Mesendoderm (in vitro differentiated cells): ENCODE measurements around the gene VASN.
"Not testable (repeated sequence)": the region's sequence is repeated elsewhere in the genome, so short reads cannot be mapped to it uniquely, and the experiment has no call there.

ENCODE experiments used
- DNase-seq: peaks from one replicate; pipeline ENCODE4 v3.0.0; 2013
- H2AK5ac ChIP-seq: 2 replicates; pipeline ENCODE4 v1.6.1; 2013; ENCODE audit warnings: low read length, inconsistent platforms
- H2BK120ac ChIP-seq: 2 replicates; pipeline ENCODE4 v1.6.1; 2013; ENCODE audit warnings: low read depth, mild to moderate bottlenecking, low read length, moderate library complexity, mixed read lengths
- H2BK15ac ChIP-seq: replicated peaks from 2 replicates; pipeline ENCODE4 v1.6.1; 2013; ENCODE audit warnings: low read depth, mild to moderate bottlenecking, moderate library complexity
- H2BK5ac ChIP-seq: 2 replicates; pipeline ENCODE4 v1.6.1; 2013; ENCODE audit warnings: low read length, inconsistent platforms
- H3K18ac ChIP-seq: 2 replicates; pipeline ENCODE4 v1.6.1; 2013; ENCODE audit warnings: mild to moderate bottlenecking, low read length, mixed read lengths
- H3K23ac ChIP-seq: one replicate; pipeline ENCODE4 v1.6.1; 2013; ENCODE audit warnings: low read length
- H3K27ac ChIP-seq: 2 replicates; pipeline ENCODE4 v1.5.1; 2013; ENCODE audit warnings: low read depth, mild to moderate bottlenecking, inconsistent platforms, low read length, moderate library complexity
- H3K27me3 ChIP-seq: 2 replicates; pipeline ENCODE4 v1.6.1; 2013; ENCODE audit warnings: low read length, control low read depth, mild to moderate bottlenecking, inconsistent platforms; ENCODE audit not compliant: insufficient read depth, poor library complexity
- H3K36me3 ChIP-seq: 2 replicates; pipeline ENCODE4 v1.6.1; 2013; ENCODE audit warnings: low read length, inconsistent platforms; ENCODE audit not compliant: control insufficient read depth, insufficient read depth
- H3K4ac ChIP-seq: one replicate; pipeline ENCODE4 v1.6.1; 2013; ENCODE audit warnings: low read depth, mild to moderate bottlenecking, low read length, moderate library complexity
- H3K4me1 ChIP-seq: 2 replicates; pipeline ENCODE4 v1.6.1; 2013; ENCODE audit warnings: low read depth, low read length, inconsistent platforms; ENCODE audit not compliant: control insufficient read depth
- H3K4me2 ChIP-seq: 2 replicates; pipeline ENCODE4 v1.6.1; 2013; ENCODE audit warnings: low read length
- H3K4me3 ChIP-seq: 2 replicates; pipeline ENCODE4 v1.5.1; 2013; ENCODE audit warnings: mild to moderate bottlenecking, low read length
- H3K56ac ChIP-seq: one replicate; pipeline ENCODE4 v1.6.1; 2013; ENCODE audit warnings: low read length
- H3K79me1 ChIP-seq: 2 replicates; pipeline ENCODE4 v1.6.1; 2013; ENCODE audit warnings: low read length, inconsistent platforms
- H3K79me2 ChIP-seq: 2 replicates; pipeline ENCODE4 v1.6.1; 2013; ENCODE audit warnings: mild to moderate bottlenecking, low read length; ENCODE audit not compliant: control insufficient read depth, insufficient read depth
- H3K9ac ChIP-seq: 2 replicates; pipeline ENCODE4 v1.6.1; 2013; ENCODE audit warnings: low read length, inconsistent platforms
- H4K5ac ChIP-seq: one replicate; pipeline ENCODE4 v1.6.1; 2013; ENCODE audit warnings: low read length
- H4K8ac ChIP-seq: one replicate; pipeline ENCODE4 v1.6.1; 2013; ENCODE audit warnings: low read depth, mild to moderate bottlenecking, control low read depth, low read length, moderate library complexity
- WGBS: extraction: QIAGEN DNeasy Blood & Tissue Kit; methylation state at CpG from one replicate; pipeline ENCODE4 v1.1.7; 2013; ENCODE audit warnings: low lambda C conversion rate, missing lambda C conversion rate; ENCODE audit not compliant: insufficient coverage; ENCODE audit errors: extremely low coverage; 5-methylcytosine and 5-hydroxymethylcytosine counted together

Gene VASN

DNA sequence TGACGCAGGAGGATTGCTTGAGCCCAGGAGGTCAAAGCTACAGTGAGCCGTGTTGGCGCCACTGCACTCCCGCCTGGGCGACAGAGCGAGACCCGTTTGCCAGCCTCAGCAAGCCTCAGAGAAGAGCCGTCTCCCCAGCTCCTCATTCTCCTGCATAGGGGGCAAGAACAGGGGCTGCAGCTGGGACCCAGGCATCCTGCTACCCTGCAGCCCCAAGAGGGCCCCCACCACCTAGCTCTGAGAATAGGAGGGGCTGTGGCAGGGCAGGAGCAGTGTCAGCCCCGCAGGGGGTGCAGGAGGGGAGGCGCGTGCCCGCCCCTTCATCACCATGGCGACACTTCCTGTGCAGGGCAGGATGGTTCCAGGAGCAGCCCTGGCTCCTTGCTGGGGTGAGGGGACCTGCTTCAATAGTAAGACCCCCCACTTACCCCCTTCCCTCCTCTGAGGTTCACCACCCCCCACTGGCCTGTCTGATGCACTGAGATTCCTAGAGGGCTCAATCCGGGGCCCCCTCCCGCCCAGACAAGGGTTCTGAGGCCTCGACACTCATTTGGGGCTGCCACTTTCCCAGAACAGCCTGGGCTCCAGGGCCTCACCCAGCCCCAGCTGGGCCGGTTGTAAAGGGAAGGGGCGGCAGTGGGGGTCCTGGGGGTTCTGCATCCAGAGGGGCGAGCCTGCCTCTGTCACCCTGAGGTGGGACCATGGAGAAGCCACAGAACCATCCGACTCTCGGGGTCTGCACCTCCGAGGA lies 20.2 kb downstream of the VASN start:
- peak overlapping the region; percentile 75 for H3K27ac ChIP-seq
- H3K4ac ChIP-seq = peak overlapping the region; percentile 88
- no peaks in the 10 kb centered on the region for H3K79me2 ChIP-seq
- H3K23ac ChIP-seq = no peak overlapping the region
- H3K56ac ChIP-seq = peak overlapping the region; percentile 81
- H2BK120ac ChIP-seq = peak overlapping the region; percentile 30
- H4K8ac ChIP-seq = no peak overlapping the region
- DNase-seq = peak; percentile 77
- peak overlapping the region; percentile 93 for H2BK5ac ChIP-seq
- H3K27me3 ChIP-seq = no peaks in the 10 kb centered on the region
- no peak overlapping the region for H3K4me2 ChIP-seq
- H3K18ac ChIP-seq = peak overlapping the region; percentile 63
- no CpG with 5 or more reads among the region's 22 CpGs for WGBS
- no peak overlapping the region for H2BK15ac ChIP-seq
- H3K79me1 ChIP-seq = no peaks in the 10 kb centered on the region
- no peak overlapping the region for H3K4me3 ChIP-seq
- no peaks in the 10 kb centered on the region for H3K36me3 ChIP-seq
- H3K4me1 ChIP-seq = peaks cover 16% of the 10 kb centered on the region
- no peak overlapping the region for H2AK5ac ChIP-seq
- H3K9ac ChIP-seq = peak overlapping the region; percentile 58
- peak overlapping the region; percentile 71 for H4K5ac ChIP-seq

DNA sequence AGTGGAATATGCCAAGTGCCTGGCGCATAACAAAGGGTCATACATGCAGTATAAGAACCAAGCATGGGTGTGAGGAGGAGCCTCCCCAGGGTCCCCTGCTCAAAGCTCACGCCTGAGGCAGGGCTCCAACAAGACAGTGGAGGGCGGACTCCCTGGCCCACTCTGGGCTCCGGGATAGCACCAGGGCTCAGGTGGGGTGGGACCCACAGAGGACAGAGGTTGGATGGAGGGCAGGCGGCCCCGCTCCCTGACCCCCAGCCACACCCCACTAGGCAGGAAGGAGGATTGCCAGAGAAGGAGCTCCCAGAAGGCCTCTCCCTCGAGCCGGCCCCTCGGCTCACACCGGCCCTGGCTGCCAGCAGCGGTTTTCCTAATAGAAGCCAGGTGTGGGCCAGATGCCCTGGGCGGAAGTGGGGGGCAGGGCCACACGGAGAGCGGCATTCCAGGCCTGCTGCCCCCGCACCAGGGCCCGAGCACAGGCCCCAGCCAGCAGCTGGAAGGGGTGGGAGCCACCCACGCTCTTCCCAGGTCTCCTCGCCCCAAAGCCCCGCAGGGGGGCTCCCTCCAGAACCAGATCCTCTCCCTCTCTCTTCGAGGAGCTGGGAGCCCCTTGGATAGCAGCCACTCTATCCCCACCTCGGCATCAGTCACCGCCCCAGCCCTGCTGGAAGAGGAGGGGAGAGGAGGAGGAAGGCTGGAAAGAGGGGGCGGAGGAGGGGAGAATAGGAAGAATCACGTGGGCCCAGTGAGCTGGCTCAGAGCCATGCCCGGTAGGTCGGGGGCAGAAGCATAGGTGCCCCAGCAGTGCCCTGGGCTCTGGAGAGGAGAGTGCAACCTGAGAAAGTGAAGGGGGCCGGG lies 21.0 kb downstream of the VASN start:
- H4K5ac ChIP-seq = peak overlapping the region; percentile 71
- H3K23ac ChIP-seq = no peak overlapping the region
- H3K79me1 ChIP-seq = no peaks in the 10 kb centered on the region
- no peak overlapping the region for H2AK5ac ChIP-seq
- peak; percentile 92 for DNase-seq
- peak overlapping the region; percentile 30 for H2BK120ac ChIP-seq
- no peaks in the 10 kb centered on the region for H3K79me2 ChIP-seq
- no peaks in the 10 kb centered on the region for H3K27me3 ChIP-seq
- peaks cover 16% of the 10 kb centered on the region for H3K4me1 ChIP-seq
- H3K56ac ChIP-seq = peak overlapping the region; percentile 81
- no CpG with 5 or more reads among the region's 27 CpGs for WGBS
- H2BK15ac ChIP-seq = no peak overlapping the region
- H3K4ac ChIP-seq = peak overlapping the region; percentile 88
- no peak overlapping the region for H3K4me3 ChIP-seq
- H3K4me2 ChIP-seq = no peak overlapping the region
- H3K36me3 ChIP-seq = no peaks in the 10 kb centered on the region
- peak overlapping the region; percentile 58 for H3K9ac ChIP-seq
- peak overlapping the region; percentile 63 for H3K18ac ChIP-seq
- peak overlapping the region; percentile 93 for H2BK5ac ChIP-seq
- H3K27ac ChIP-seq = peak overlapping the region; percentile 75
- no peak overlapping the region for H4K8ac ChIP-seq

DNA sequence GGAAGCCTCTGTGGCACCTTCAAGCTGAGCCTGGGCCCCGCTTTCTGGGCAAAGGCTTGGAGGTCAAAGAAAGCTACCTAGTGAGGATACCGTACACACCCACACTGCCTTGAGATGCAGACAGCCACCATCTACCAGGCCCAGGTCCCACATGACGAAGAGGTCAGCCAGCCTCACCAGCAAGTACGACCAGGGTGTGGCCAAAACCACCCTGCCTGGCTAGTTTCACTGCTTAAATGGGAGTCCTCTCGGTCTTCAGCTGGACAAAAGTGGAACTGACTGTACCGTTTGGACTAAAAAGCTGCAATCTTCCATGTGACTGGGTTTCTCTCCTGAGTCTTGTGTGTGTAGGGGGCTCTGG lies 21.6 kb downstream of the VASN start:
- peak overlapping the region; percentile 81 for H3K56ac ChIP-seq
- H2BK5ac ChIP-seq = peak overlapping the region; percentile 77
- no peak overlapping the region for H3K4me3 ChIP-seq
- H3K4ac ChIP-seq = no peak overlapping the region
- peak overlapping the region; percentile 20 for H2AK5ac ChIP-seq
- WGBS = no CpG with 5 or more reads among the region's 6 CpGs
- H3K27ac ChIP-seq = peak overlapping the region; percentile 75
- H3K9ac ChIP-seq = peak overlapping the region; percentile 28
- H2BK120ac ChIP-seq = no peak overlapping the region
- H3K4me1 ChIP-seq = peaks cover 16% of the 10 kb centered on the region
- no peaks in the 10 kb centered on the region for H3K36me3 ChIP-seq
- no peaks in the 10 kb centered on the region for H3K79me2 ChIP-seq
- H3K79me1 ChIP-seq = no peaks in the 10 kb centered on the region
- no peaks in the 10 kb centered on the region for H3K27me3 ChIP-seq
- H2BK15ac ChIP-seq = no peak overlapping the region
- no peak overlapping the region for H4K8ac ChIP-seq
- H3K18ac ChIP-seq = peak overlapping the region; percentile 63
- no peak overlapping the region for H3K4me2 ChIP-seq
- H4K5ac ChIP-seq = peak overlapping the region; percentile 24
- no peak for DNase-seq
- H3K23ac ChIP-seq = no peak overlapping the region

DNA sequence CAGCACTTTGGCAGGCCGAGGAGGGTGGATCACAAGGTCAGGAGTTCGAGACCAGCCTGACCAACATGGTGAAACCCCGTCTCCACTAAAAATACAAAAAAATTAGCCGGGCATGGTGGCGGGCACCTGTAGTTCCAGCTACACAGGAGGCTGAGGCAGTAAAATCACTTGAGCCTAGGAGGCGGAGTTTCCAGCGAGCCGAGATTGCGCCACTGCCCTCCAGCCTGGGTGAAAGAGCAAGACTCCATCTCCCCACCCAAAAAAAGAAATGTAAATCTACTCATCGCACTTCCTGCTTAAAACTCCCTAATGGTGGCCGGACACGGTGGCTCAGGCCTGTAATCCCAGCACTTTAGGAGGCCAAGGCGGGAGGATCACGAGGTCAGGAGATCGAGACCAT lies 22.2 kb downstream of the VASN start:
- H3K79me1 ChIP-seq, H3K4ac ChIP-seq, DNase-seq, H3K4me2 ChIP-seq, H3K9ac ChIP-seq, H3K36me3 ChIP-seq, H3K23ac ChIP-seq, H3K18ac ChIP-seq, H4K8ac ChIP-seq, H2AK5ac ChIP-seq, H2BK5ac ChIP-seq, H2BK15ac ChIP-seq, H3K4me3 ChIP-seq, H4K5ac ChIP-seq, H3K27ac ChIP-seq, H3K27me3 ChIP-seq, H3K79me2 ChIP-seq, H3K56ac ChIP-seq, H2BK120ac ChIP-seq: not testable (repeated sequence)
- no CpG with 5 or more reads among the region's 15 CpGs for WGBS
- peaks cover 12% of the 10 kb centered on the region for H3K4me1 ChIP-seq

DNA sequence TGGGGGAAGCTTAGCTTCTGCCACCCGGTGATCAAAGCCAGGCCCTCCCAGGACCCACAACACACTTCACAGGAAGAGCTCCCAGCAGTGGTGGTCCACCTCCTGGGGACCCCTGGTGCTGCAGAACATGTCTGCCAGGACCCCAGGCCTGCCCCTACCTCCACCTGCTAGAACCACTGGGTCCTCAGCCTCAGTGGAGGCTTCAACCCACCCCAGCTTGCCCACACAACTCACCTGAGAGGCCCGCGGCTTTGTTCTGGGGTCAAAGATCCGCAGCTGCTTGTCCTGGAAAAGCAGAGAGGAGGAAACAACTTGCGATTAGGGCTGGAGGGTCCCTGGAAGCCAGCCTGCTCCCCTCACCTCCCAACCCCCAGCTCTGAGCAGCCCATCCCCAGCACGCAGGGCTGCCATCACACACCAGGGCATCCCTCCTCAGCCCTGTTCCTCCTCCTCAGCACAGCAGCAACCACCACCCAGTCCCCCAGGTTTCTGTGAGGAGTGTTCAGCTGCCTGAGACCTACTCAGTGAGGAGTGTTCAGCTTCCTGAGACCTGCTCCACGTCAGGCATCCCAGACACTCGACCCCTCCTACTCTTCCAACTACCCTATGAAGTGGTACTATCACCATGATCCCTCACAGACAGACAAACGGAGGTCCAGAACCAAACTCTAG lies 23.5 kb downstream of the VASN start:
- Histone ChIP-seq H2BK120ac (no peak overlapping the region), H3K23ac (no peak overlapping the region), H3K4me1 (peaks cover 11% of the 10 kb centered on the region), H4K5ac (no peak overlapping the region), H3K56ac (no peak overlapping the region), H2AK5ac (no peak overlapping the region), H3K27ac (no peak overlapping the region), H3K4me3 (no peak overlapping the region), H3K79me1 (no peaks in the 10 kb centered on the region), H3K9ac (no peak overlapping the region), H2BK5ac (no peak overlapping the region), H3K4ac (no peak overlapping the region), H3K4me2 (no peak overlapping the region), H3K27me3 (no peaks in the 10 kb centered on the region), H3K18ac (no peak overlapping the region), H3K36me3 (no peaks in the 10 kb centered on the region), H4K8ac (no peak overlapping the region), H2BK15ac (no peak overlapping the region), H3K79me2 (no peaks in the 10 kb centered on the region)
- no CpG with 5 or more reads among the region's 9 CpGs for WGBS
- DNase-seq = no peak
